UCSD-AML1 (cell line): Measurements from ENCODE around the gene SRD5A1.

ENCODE experiments used
- DNase-seq: peaks from one replicate; lab custom pipeline; 2025; ENCODE audit not compliant: unreplicated experiment; lab: John Stamatoyannopoulos, UW

SRD5A1 gene

GRCh38 chr5:6682239-6682638 is 49.0 kb downstream of the SRD5A1 start:
- no peak for DNase-seq

GRCh38 chr5:6683241-6683640 is 50.0 kb downstream of the SRD5A1 start:
- DNase-seq: no peak

- no peak for DNase-seq
Observed at GRCh38 chr5:6684075-6684474, 50.8 kb downstream of the SRD5A1 start.

GRCh38 chr5:6686501-6686900 is 53.3 kb downstream of the SRD5A1 start:
- no peak for DNase-seq

GRCh38 chr5:6686915-6687409 is 53.7 kb downstream of the SRD5A1 start:
- DNase-seq: no peak

- no peak for DNase-seq
Observed at GRCh38 chr5:6687505-6687904, 54.3 kb downstream of the SRD5A1 start.

- no peak for DNase-seq
Observed at GRCh38 chr5:6692906-6693305, 59.7 kb downstream of the SRD5A1 start.

GRCh38 chr5:6698696-6699095 is 65.5 kb downstream of the SRD5A1 start:
- no peak for DNase-seq

GRCh38 chr5:6699357-6699756 is 66.1 kb downstream of the SRD5A1 start:
- DNase-seq: no peak

- no peak for DNase-seq
Observed at GRCh38 chr5:6700074-6700684, 66.9 kb downstream of the SRD5A1 start.

- DNase-seq: no peak
Observed at GRCh38 chr5:6700685-6701355, 67.6 kb downstream of the SRD5A1 start.

- DNase-seq: no peak
Observed at GRCh38 chr5:6701491-6701890, 68.3 kb downstream of the SRD5A1 start.

- DNase-seq: no peak
Observed at GRCh38 chr5:6702633-6703032, 69.4 kb downstream of the SRD5A1 start.

- DNase-seq: no peak
Observed at GRCh38 chr5:6703806-6704205, 70.6 kb downstream of the SRD5A1 start.

GRCh38 chr5:6704361-6704851 is 71.2 kb downstream of the SRD5A1 start:
- no peak for DNase-seq

- no peak for DNase-seq
Observed at GRCh38 chr5:6705088-6705487, 71.8 kb downstream of the SRD5A1 start.

GRCh38 chr5:6705959-6706358 is 72.7 kb downstream of the SRD5A1 start:
- DNase-seq: no peak

GRCh38 chr5:6707852-6708251 is 74.6 kb downstream of the SRD5A1 start:
- DNase-seq: no peak

- no peak for DNase-seq
Observed at GRCh38 chr5:6708814-6709213, 75.6 kb downstream of the SRD5A1 start.

GRCh38 chr5:6710070-6710469 is 76.8 kb downstream of the SRD5A1 start:
- DNase-seq: no peak

GRCh38 chr5:6710551-6711318 is 77.5 kb downstream of the SRD5A1 start:
- DNase-seq: no peak
